GM19239 (cell line): ENCODE measurements around the gene EDIL3.

Experiments
- DNase-seq: peaks from one replicate; pipeline ENCODE4 v3.0.0; 2011; ENCODE audit warnings: low spot score; ENCODE audit not compliant: insufficient read length
- FAIRE-seq: peaks from 2 replicates; lab custom pipeline; 2011; peaks lifted over from hg19 to GRCh38; lab: Jason Lieb, UNC

Gene EDIL3

GRCh38 chr5:83924891-83925290, 459.8 kb downstream of the EDIL3 start:
- DNase-seq, result no peak
- no peak for FAIRE-seq

GRCh38 chr5:83924171-83924570, 460.5 kb downstream of the EDIL3 start:
- DNase-seq, result no peak
- no peak for FAIRE-seq

- no peak for FAIRE-seq
- DNase-seq, result no peak
Observed at GRCh38 chr5:83922699-83923098, 462.0 kb downstream of the EDIL3 start.

- no peak for FAIRE-seq
- DNase-seq, result no peak
Observed at GRCh38 chr5:83921666-83922193, 462.9 kb downstream of the EDIL3 start.

GRCh38 chr5:83919071-83920041, 465.3 kb downstream of the EDIL3 start:
- FAIRE-seq, result no peak
- DNase-seq, result no peak

- no peak for FAIRE-seq
- no peak for DNase-seq
Observed at GRCh38 chr5:83917261-83917908, 467.3 kb downstream of the EDIL3 start.

- FAIRE-seq (no peak), DNase-seq (no peak)
Observed at GRCh38 chr5:83914662-83915418, 469.8 kb downstream of the EDIL3 start.

- FAIRE-seq (no peak), DNase-seq (no peak)
Observed at GRCh38 chr5:83914199-83914598, 470.5 kb downstream of the EDIL3 start.

- DNase-seq (no peak), FAIRE-seq (no peak)
Observed at GRCh38 chr5:83913593-83913992, 471.1 kb downstream of the EDIL3 start.

GRCh38 chr5:83911367-83911919, 473.2 kb downstream of the EDIL3 start:
- DNase-seq (no peak), FAIRE-seq (no peak)

GRCh38 chr5:83900306-83900705, 484.4 kb downstream of the EDIL3 start:
- DNase-seq (no peak), FAIRE-seq (no peak)

- no peak for FAIRE-seq
- no peak for DNase-seq
Observed at GRCh38 chr5:83899326-83899970, 485.2 kb downstream of the EDIL3 start.

GRCh38 chr5:83895860-83896259, 488.8 kb downstream of the EDIL3 start:
- no peak for FAIRE-seq
- no peak for DNase-seq

GRCh38 chr5:83891261-83891660, 493.4 kb downstream of the EDIL3 start:
- FAIRE-seq (no peak), DNase-seq (no peak)
